ENCODE results near the gene NOS1AP. TPM values are rescaled to one million over a fixed set of nuclear protein-coding genes. Genes with fewer than 3 reads are reported as not detected.

The NOS1AP gene
- total RNA-seq, 1 experiment from 2014 or later: 14.7 TPM

GRCh38 chr1:162179121-162179520 lies 109.6 kb downstream of the NOS1AP start:
- ChIA-PET CTCF (interaction anchor here (0.6 to 1.0 kb wide), 3 partner anchors 14 to 112 kb away, joined by 3 to 4 read pairs (median 3); no protein-coding TSS in a partner anchor), POLR2A (interaction anchor here (0.6 kb wide), 1 partner anchor 260 kb away, joined by 3 read pairs; no protein-coding TSS in a partner anchor)
- Mint-ChIP-seq H3K27ac (peak overlapping the region; percentile 2; the same call in 1 of the 2 replicates), H3K4me3 (no peak overlapping the region), H3K36me3 (0 out of 2 replicates have a peak, but pooled peaks cover 3% of the 10 kb centered on the region), H3K4me1 (peaks cover 59% of the 10 kb centered on the region), H3K9me3 (no peaks in the 10 kb centered on the region), H3K27me3 (ENCODE audit: low read depth) (no peaks in the 10 kb centered on the region; the same call in 1 of the 2 replicates)
- ATAC-seq (peak; percentile 45; the same call in 1 of the 2 replicates), DNase-seq (ENCODE audit: low spot score) (no peak)
- TF ChIP-seq TEAD4 (CRISPR knock-in tag; IDR thresholded peaks at IDR 0.05) (no peak), TCF7 (CRISPR knock-in tag; IDR thresholded peaks at IDR 0.05; ENCODE audit: low read depth) (no peak), JAZF1 (CRISPR knock-in tag; IDR thresholded peaks at IDR 0.05) (no peak), GTF2I (CRISPR knock-in tag; conservative IDR thresholded peaks at IDR 0.05) (no peak), MXD4 (CRISPR knock-in tag; IDR thresholded peaks at IDR 0.05; ENCODE audit: borderline replicate concordance) (no peak), NR3C1 (CRISPR knock-in tag; conservative IDR thresholded peaks at IDR 0.05; ENCODE audit: low read depth) (no peak), ZNF416 (CRISPR knock-in tag; IDR thresholded peaks at IDR 0.05) (no peak), E2F5 (CRISPR knock-in tag; IDR thresholded peaks at IDR 0.05) (no peak), IRF2 (CRISPR knock-in tag; IDR thresholded peaks at IDR 0.05; ENCODE audit: borderline replicate concordance, low read depth) (no peak), ERG (CRISPR knock-in tag; IDR thresholded peaks at IDR 0.05) (no peak), JUN (CRISPR knock-in tag; IDR thresholded peaks at IDR 0.05) (no peak)

GRCh38 chr1:162180813-162181212 lies 111.3 kb downstream of the NOS1AP start:
- ChIA-PET POLR2A (no interaction called here), CTCF (no interaction called here)
- TF ChIP-seq NFYB (CRISPR knock-in tag; conservative IDR thresholded peaks at IDR 0.05; ENCODE audit: low read depth) (no peak), CBFB (CRISPR knock-in tag; IDR thresholded peaks at IDR 0.05; ENCODE audit: low read depth) (no peak), SMAD3 (CRISPR knock-in tag; IDR thresholded peaks at IDR 0.05; ENCODE audit: borderline replicate concordance) (no peak), MLX (CRISPR knock-in tag; IDR thresholded peaks at IDR 0.05) (no peak), ZNF121 (CRISPR knock-in tag; IDR thresholded peaks at IDR 0.05) (no peak)
- Mint-ChIP-seq H3K27ac (no peak overlapping the region; the same call in 1 of the 2 replicates), H3K36me3 (0 out of 2 replicates have a peak, but pooled peaks cover 3% of the 10 kb centered on the region), H3K4me3 (no peak overlapping the region), H3K9me3 (no peaks in the 10 kb centered on the region), H3K4me1 (peaks cover 56% of the 10 kb centered on the region), H3K27me3 (ENCODE audit: low read depth) (no peaks in the 10 kb centered on the region)
- no peak for DNase-seq (ENCODE audit: low spot score)
- ATAC-seq: no peak; the same call in 1 of the 2 replicates

GRCh38 chr1:162182090-162182489 lies 112.6 kb downstream of the NOS1AP start:
- peaks cover 6% of the 10 kb centered on the region for H3K9me3 Mint-ChIP-seq
- ATAC-seq (no peak), DNase-seq (ENCODE audit: low spot score) (no peak)
- H3K27ac Mint-ChIP-seq: no peak overlapping the region
- CTCF ChIA-PET: no interaction called here
- peaks cover 11% of the 10 kb centered on the region; the same call in 1 of the 2 replicates for H3K36me3 Mint-ChIP-seq
- POLR2A ChIA-PET: no interaction called here
- H3K4me3 Mint-ChIP-seq: no peak overlapping the region
- peaks cover 43% of the 10 kb centered on the region for H3K4me1 Mint-ChIP-seq
- H3K27me3 Mint-ChIP-seq (ENCODE audit: low read depth): no peaks in the 10 kb centered on the region
- TF ChIP-seq KAT7 (CRISPR knock-in tag; IDR thresholded peaks at IDR 0.05; ENCODE audit: borderline replicate concordance) (no peak), HMGA2 (CRISPR knock-in tag; IDR thresholded peaks at IDR 0.05) (no peak), NR2C2 (CRISPR knock-in tag; IDR thresholded peaks at IDR 0.05) (no peak), ZNF138 (CRISPR knock-in tag; conservative IDR thresholded peaks at IDR 0.05) (no peak), ZNF263 (CRISPR knock-in tag; IDR thresholded peaks at IDR 0.05; ENCODE audit: low read depth) (no peak), USF1 (CRISPR knock-in tag; IDR thresholded peaks at IDR 0.05) (no peak), GTF2I (CRISPR knock-in tag; conservative IDR thresholded peaks at IDR 0.05) (no peak), IRF2 (CRISPR knock-in tag; IDR thresholded peaks at IDR 0.05; ENCODE audit: borderline replicate concordance, low read depth) (no peak), CBFB (CRISPR knock-in tag; IDR thresholded peaks at IDR 0.05; ENCODE audit: low read depth) (no peak), FOXP4 (CRISPR knock-in tag; IDR thresholded peaks at IDR 0.05) (no peak), ZMAT4 (CRISPR knock-in tag; IDR thresholded peaks at IDR 0.05) (no peak), ZNF416 (CRISPR knock-in tag; IDR thresholded peaks at IDR 0.05) (no peak), GABPB1 (CRISPR knock-in tag; IDR thresholded peaks at IDR 0.05) (no peak)

Data from WTC11 (cell line).